Aorta (tissue), 5 donors: ENCODE measurements around the gene IL4I1. TPM values are rescaled to one million over a fixed set of nuclear protein-coding genes. Genes with fewer than 3 reads are reported as not detected.
"Not testable (repeated sequence)": the region's sequence is repeated elsewhere in the genome, so short reads cannot be mapped to it uniquely, and the experiment has no call there.

Source experiments
- ATAC-seq: fragments of 200-7000 bp; cut with Tn5 transposase; one replicate; pipeline ENCODE4 v1.9.1; 2022; ENCODE audit warnings: moderate library complexity; ENCODE audit not compliant: low FRiP score
- DNase-seq, 2 donors: peaks; one replicate each; pipeline ENCODE4 v3.0.0-alpha.2; 2020
- H3K27ac ChIP-seq, 2 donors: one replicate each; pipeline ENCODE4 v1.5.1; 2013; ENCODE audit warnings: low read length in 2 of 2, mild to moderate bottlenecking in 2 of 2, moderate library complexity in 2 of 2, control low read depth in 1 of 2, inconsistent platforms in 1 of 2, low read depth in 1 of 2
- H3K27me3 ChIP-seq, 2 donors: one replicate each; pipeline ENCODE4 v1.6.1; 2013; ENCODE audit warnings: control low read depth in 1 of 2, low read length in 1 of 2, mild to moderate bottlenecking in 1 of 2, moderate library complexity in 1 of 2; ENCODE audit not compliant: insufficient read depth in 2 of 2, control insufficient read depth in 1 of 2
- H3K36me3 ChIP-seq, 2 donors: one replicate each; pipeline ENCODE4 v1.6.1; 2013; ENCODE audit warnings: control low read depth in 1 of 2, low read length in 1 of 2, mild to moderate bottlenecking in 1 of 2; ENCODE audit not compliant: insufficient read depth in 2 of 2, control insufficient read depth in 1 of 2
- H3K4me1 ChIP-seq, 2 donors: one replicate each; pipeline ENCODE4 v1.6.1; 2013; ENCODE audit warnings: low read length in 2 of 2, control low read depth in 1 of 2, mild to moderate bottlenecking in 1 of 2, moderate library complexity in 1 of 2; ENCODE audit not compliant: insufficient read depth in 2 of 2, control insufficient read depth in 1 of 2
- H3K4me3 ChIP-seq, 2 donors: one replicate each; pipeline ENCODE4 v1.5.1; 2013; ENCODE audit warnings: low read length in 2 of 2, control low read depth in 1 of 2, mild to moderate bottlenecking in 1 of 2
- H3K9me3 ChIP-seq: one replicate; pipeline ENCODE4 v1.6.1; 2013; ENCODE audit warnings: mild to moderate bottlenecking, low read length; ENCODE audit not compliant: control insufficient read depth
- WGBS, 2 donors: extraction: QIAGEN DNeasy Blood & Tissue Kit; methylation state at CpG; one replicate each; pipeline ENCODE4 v1.1.7; 2013; 5-methylcytosine and 5-hydroxymethylcytosine counted together
- intact Hi-C, 2 donors: fragments of 100-400 bp; cut with DNase I; formaldehyde crosslinking; loops; one replicate each; pipeline versions ENCODE4 v1.14.2 to v1.15.0; 2022
- long read RNA-seq, 2 donors: library from polyadenylated mRNA; unstranded; transcript quantifications; one replicate each; pipeline ENCODE4 v2.0.0, GENCODE V29; 2020 to 2021
- polyA plus RNA-seq, 2 donors: library from polyadenylated mRNA; stranded (reverse); fragments of 200-250 nt; gene quantifications; one replicate each; pipeline ENCODE4 v1.2.3, GENCODE V29; 2013
- total RNA-seq, 2 donors: library from RNA; stranded (reverse); fragmentation: NEBNext Ultra II Directional; extraction: Animal tissue kit (Norgen Biotek cat#: 25700); gene quantifications; one replicate each; pipeline ENCODE4 v1.2.1, GENCODE V29; 2021
- donor health status: healthy with polysubstance abuse.
- donor health status: Bipolar disorder and iron deficiency.
- donor health status: DM: no; HTN: no; CAD: no.
- donor health status: DM: no; HTN: no; CAD: no.
- donor health status: DM: yes; HTN: yes; CAD: no.

The IL4I1 gene, protein sequence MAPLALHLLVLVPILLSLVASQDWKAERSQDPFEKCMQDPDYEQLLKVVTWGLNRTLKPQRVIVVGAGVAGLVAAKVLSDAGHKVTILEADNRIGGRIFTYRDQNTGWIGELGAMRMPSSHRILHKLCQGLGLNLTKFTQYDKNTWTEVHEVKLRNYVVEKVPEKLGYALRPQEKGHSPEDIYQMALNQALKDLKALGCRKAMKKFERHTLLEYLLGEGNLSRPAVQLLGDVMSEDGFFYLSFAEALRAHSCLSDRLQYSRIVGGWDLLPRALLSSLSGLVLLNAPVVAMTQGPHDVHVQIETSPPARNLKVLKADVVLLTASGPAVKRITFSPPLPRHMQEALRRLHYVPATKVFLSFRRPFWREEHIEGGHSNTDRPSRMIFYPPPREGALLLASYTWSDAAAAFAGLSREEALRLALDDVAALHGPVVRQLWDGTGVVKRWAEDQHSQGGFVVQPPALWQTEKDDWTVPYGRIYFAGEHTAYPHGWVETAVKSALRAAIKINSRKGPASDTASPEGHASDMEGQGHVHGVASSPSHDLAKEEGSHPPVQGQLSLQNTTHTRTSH
- total RNA-seq (1 to 10 TPM in 1 of 2 donors, under 1 TPM in 1; 0.84 to 7.2 TPM), polyA plus RNA-seq (under 1 TPM in 1 of 2 donors, not detected in 1; 0.50 TPM)
- long read RNA-seq, donor 1, partial matches to known transcripts: 1 of 7 reads
- long read RNA-seq, donor 1, other reads (novel, unspliced or antisense): 3 of 7 reads
- long read RNA-seq, donor 2, partial matches to known transcripts: 1 of 3 reads
- long read RNA-seq, donor 2, other reads (novel, unspliced or antisense): 0 of 3 reads

DNA sequence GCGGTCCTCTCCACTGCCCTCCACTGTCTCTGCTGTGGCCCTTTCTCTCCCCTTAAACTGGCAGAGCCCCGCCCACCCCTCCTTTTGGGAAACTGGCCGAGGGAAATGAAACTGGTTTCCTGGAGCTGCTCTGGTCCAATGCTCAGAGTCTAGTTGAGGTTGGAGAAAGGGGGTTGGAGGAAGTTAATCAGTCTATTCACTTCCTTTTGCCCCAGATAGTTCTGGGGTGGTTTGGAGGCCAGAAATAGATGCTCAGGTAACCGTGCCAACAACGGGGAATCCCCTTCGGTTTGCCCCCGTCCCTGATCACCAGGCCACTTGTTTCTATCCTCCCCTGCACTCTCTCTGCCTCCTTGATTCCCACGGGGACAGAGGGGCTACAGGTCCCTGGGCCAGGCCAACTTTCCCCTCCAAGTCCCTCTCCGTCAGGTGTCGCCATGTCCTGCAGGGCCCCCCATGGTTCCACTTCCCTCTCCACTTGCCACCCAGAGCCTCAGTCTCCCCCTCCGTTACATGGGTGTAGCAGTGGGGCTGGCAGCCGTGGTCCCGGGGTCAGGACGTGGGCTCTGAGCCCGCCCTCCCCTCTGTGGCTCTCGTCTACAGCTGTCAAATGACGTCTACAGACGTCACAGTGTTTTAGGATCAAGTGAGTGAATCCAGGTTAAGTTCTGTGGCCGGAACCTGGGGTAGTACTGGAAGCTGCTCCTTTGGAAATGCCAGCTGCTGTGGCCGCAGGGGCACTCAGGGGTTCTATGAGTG is at the start of gene IL4I1:
IL4I1 (minus strand) TSS at position 25 of the 759 bp plus-strand sequence. CDS start 727 bp downstream, outside the sequence.
- WGBS, 2 donors: 46 to 48% methylated on average over 20 of the region's 20 CpGs
- H3K36me3 ChIP-seq: no peaks in the 10 kb centered on the region
- H3K9me3 ChIP-seq: no peaks in the 10 kb centered on the region
- H3K4me3 ChIP-seq: no peak within 1 kb of the TSS
- ATAC-seq (peak; percentile 34), DNase-seq (peak in 1 of 2 donors; percentile 78)
- H3K4me1 ChIP-seq: no peaks in the 10 kb centered on the region
- intact Hi-C loops: no loop called here
- H3K27ac ChIP-seq: no peak within 1 kb of the TSS
- no peaks in the 10 kb centered on the region for H3K27me3 ChIP-seq

DNA sequence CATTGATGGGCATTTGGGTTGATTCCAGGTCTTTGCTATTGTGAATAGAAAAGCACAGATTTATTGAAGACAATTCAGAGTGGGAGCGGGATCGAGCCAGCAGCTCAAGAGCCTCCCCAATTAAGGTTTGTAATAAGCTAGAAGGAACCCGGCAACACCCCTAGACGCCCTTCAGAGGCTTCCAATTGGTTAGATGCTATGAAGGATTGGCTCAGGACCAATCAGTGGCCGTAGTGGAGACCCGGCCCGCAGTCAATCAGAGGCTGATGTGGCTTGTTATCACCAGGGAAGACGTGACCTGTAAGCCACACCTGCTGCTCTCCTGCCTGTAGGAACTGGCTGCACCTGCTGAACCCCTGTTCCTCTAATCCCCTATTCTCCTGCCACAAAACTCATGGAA is 49.7 kb upstream of the IL4I1 start:
- intact Hi-C loops: no loop called here
- 83 to 84% methylated on average over 8 of the region's 8 CpGs for WGBS, 2 donors
- DNase-seq (peak; percentile 10 to 25), ATAC-seq (no peak)
- H3K36me3 ChIP-seq: no peaks in the 10 kb centered on the region
- no peak overlapping the region for H3K27ac ChIP-seq
- no peaks in the 10 kb centered on the region for H3K27me3 ChIP-seq
- H3K4me3 ChIP-seq: no peak overlapping the region
- no peaks in the 10 kb centered on the region for H3K9me3 ChIP-seq
- H3K4me1 ChIP-seq: no peaks in the 10 kb centered on the region

DNA sequence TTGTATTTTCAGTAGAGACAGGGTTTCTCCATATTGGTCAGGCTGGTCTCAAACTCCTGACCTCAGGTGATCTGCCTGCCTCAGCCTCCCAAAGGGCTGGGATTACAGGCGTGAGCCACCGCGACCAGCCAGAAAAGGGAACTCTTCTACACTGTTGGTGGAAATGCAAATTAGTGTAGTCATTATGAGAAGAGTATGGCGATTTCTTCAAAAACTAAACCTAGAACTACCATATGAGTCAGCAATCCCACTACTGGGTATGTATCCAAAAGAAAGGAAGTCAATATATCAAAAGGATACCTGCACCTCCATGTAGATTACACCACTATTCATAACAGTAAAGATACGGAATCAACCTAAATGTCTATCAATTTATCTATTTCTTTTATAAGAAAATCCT is 47.9 kb upstream of the IL4I1 start:
- H3K4me3 ChIP-seq, H3K27ac ChIP-seq, intact Hi-C loops, H3K9me3 ChIP-seq, ATAC-seq, H3K36me3 ChIP-seq, H3K27me3 ChIP-seq, H3K4me1 ChIP-seq: not testable (repeated sequence)
- 81 to 87% methylated on average over 5 of the region's 5 CpGs for WGBS, 2 donors
- peak; percentile 24 to 27 for DNase-seq

DNA sequence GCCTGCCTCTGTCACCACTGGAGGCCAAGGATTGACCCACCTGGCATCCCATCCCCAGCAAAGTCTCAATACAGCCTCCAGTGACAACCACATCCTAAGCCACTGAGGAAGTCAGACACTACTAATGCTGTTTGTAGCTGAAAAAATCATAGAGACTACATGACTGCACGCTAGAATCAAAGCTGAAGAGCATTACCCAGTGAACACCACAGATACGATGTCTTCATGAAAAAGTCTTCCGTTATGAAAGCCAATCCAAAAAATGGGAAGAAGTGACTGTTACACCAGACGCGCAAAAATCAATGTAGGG is 43.8 kb upstream of the IL4I1 start:
- Histone ChIP-seq H3K4me1 (no peaks in the 10 kb centered on the region), H3K4me3 (no peak overlapping the region), H3K27ac (no peak overlapping the region), H3K9me3 (no peaks in the 10 kb centered on the region), H3K36me3 (no peaks in the 10 kb centered on the region), H3K27me3 (no peaks in the 10 kb centered on the region)
- intact Hi-C loops: no loop called here
- ATAC-seq (no peak), DNase-seq (no peak)
- 85 to 89% methylated on average over 5 of the region's 5 CpGs for WGBS, 2 donors

DNA sequence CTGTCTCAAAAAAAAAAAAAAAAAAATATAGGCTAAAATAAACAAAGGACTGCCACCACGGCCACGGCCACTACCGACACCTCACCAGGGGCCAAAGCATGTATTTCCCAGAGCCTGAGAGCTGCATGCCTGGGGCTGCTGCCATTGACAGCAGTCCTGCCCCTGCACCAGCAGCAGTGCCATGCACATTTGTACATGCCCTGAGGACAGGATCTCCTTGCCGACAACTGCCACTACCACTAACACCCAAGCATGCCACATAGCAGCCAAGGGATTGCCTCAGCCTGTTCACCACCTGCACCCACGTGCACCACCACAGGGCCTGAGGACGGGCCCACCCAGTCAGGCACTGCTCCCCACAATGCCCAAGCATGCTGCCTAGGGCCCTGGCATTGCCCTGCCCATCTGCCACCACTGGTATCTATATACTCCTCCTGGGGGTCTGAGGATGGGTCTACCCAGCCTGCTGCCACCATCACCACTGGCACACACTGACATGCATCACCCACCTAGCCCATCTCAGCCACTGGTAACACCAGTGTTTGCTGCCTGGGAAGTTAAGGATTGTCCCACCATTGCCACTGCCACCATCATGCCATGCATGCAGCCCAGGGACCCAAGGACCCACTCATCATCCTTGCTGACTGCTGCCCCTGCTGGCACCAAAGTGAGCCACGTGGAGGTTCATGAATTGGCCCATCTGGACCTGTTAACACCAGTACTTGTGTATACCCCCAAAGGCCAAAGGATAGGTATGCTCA is 43.2 kb upstream of the IL4I1 start:
- H3K36me3 ChIP-seq: no peaks in the 10 kb centered on the region
- H3K27me3 ChIP-seq: no peaks in the 10 kb centered on the region
- ATAC-seq: no peak
- WGBS, 2 donors: 60 to 66% methylated on average over 7 of the region's 7 CpGs
- H3K27ac ChIP-seq: no peak overlapping the region
- intact Hi-C loops: loop anchor here (5.0 to 10.0 kb wide), 2 partner anchors 42 to 195 kb away; no protein-coding TSS in a partner anchor
- H3K4me1 ChIP-seq: no peaks in the 10 kb centered on the region
- H3K9me3 ChIP-seq: no peaks in the 10 kb centered on the region
- H3K4me3 ChIP-seq: no peak overlapping the region
- peak; percentile 30 to 60 for DNase-seq

DNA sequence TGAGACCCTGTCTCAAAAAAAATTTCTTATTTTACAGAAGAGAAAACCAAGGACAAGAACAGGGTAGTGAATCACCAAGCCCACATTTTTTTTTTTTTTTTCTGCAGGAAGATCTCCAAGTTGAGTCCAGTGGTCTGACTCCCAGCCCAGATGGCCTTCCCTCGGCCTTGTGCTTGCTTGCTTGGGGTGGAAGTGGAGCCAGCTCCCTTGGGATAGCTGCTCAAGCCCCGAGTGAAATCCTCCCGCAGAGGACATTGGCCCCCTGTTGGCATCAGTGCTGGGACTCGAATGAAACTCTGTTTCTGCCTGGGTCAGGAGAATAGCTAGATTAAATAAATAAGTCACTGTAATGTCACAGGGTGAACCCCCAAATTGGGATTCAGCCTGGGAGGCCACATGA is 42.0 kb upstream of the IL4I1 start:
- H3K9me3 ChIP-seq: no peaks in the 10 kb centered on the region
- H3K27ac ChIP-seq: no peak overlapping the region
- intact Hi-C loops: loop anchor here (5.0 to 10.0 kb wide), 2 partner anchors 44 to 196 kb away; no protein-coding TSS in a partner anchor
- no peak overlapping the region for H3K4me3 ChIP-seq
- H3K4me1 ChIP-seq: no peaks in the 10 kb centered on the region
- no peaks in the 10 kb centered on the region for H3K27me3 ChIP-seq
- peak; percentile 16 to 30 for DNase-seq
- WGBS, 2 donors: 40 to 60% methylated on average over 4 of the region's 4 CpGs
- ATAC-seq: no peak
- no peaks in the 10 kb centered on the region for H3K36me3 ChIP-seq

DNA sequence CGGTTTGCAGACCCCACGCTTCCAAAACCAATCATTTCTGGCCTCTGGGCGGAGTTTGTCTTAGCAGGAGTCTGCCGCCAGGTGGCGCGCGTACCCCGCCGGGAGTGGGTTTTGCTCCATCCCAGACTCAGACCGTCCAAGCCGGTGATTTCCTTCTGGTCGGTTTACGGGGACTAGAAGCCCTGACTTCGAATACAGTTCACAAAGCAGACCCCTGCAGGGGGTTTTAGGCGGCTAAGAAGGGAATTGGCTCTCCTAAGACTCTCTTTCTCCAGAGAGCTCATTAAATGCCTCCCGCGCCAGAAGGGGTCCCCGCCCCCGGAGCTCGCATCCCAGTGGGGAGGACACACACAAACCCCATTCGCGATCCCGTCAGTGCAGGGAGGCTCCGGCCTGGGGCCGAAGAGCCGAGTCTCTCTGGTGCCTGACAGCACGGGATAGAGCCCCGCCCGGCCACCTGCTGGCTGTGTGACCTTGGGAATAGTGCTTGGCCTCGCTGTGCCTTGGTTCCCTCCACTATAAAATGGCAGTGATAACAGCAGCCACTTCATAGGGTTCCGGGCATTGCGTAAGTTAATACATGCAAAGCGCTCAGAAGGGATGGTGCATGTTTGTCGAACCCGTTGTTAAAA is 41.2 kb upstream of the IL4I1 start:
- H3K9me3 ChIP-seq: no peaks in the 10 kb centered on the region
- 16 to 18% methylated on average over 35 of the region's 35 CpGs for WGBS, 2 donors
- no peaks in the 10 kb centered on the region for H3K36me3 ChIP-seq
- H3K4me1 ChIP-seq: no peaks in the 10 kb centered on the region
- no peaks in the 10 kb centered on the region for H3K27me3 ChIP-seq
- ATAC-seq (peak; percentile 90), DNase-seq (peak; percentile 82 to 95)
- H3K4me3 ChIP-seq: no peak overlapping the region
- intact Hi-C loops: loop anchor here (1.0 to 10.0 kb wide), 3 partner anchors 44 to 197 kb away; no protein-coding TSS in a partner anchor
- no peak overlapping the region for H3K27ac ChIP-seq
